Measurements from ENCODE around the gene LUC7L.

- TF ChIP-seq EZH2 (IDR thresholded peaks at IDR 0.05; ENCODE audit: borderline replicate concordance, low read depth, low read length, severe bottlenecking): no peak
- no peak for TF ChIP-seq CTCF (IDR thresholded peaks at IDR 0.05; ENCODE audit: borderline replicate concordance, extremely low read depth, low read length, poor library complexity, severe bottlenecking)
These were observed 74.2 kb downstream of the LUC7L start for GRCh38 chr16:155031-155398.

All from DND-41 (cell line).